Adipocyte (in vitro differentiated cells): ENCODE measurements around the gene PTPRK.

ENCODE experiments used
- DNase-seq: peaks from one replicate; pipeline ENCODE4 v3.0.0-alpha.2; 2015; ENCODE audit warnings: low read depth
- H3K27me3 ChIP-seq: replicated peaks from 2 replicates; pipeline ENCODE4 v1.7.0; 2013; ENCODE audit warnings: mild to moderate bottlenecking, low read length, moderate library complexity; ENCODE audit not compliant: control insufficient read depth, insufficient read depth
- H3K36me3 ChIP-seq: 2 replicates; pipeline ENCODE4 v1.7.0; 2013; ENCODE audit warnings: low read length, mild to moderate bottlenecking, moderate library complexity; ENCODE audit not compliant: control insufficient read depth, insufficient read depth, severe bottlenecking
- H3K4me1 ChIP-seq: 2 replicates; pipeline ENCODE4 v1.7.0; 2013; ENCODE audit warnings: mild to moderate bottlenecking, low read length, moderate library complexity; ENCODE audit not compliant: control insufficient read depth, insufficient read depth
- H3K4me3 ChIP-seq: 2 replicates; pipeline ENCODE4 v1.7.0; 2013; ENCODE audit warnings: mild to moderate bottlenecking, low read length, moderate library complexity
- H3K9ac ChIP-seq: 2 replicates; pipeline ENCODE4 v1.7.0; 2013; ENCODE audit warnings: mild to moderate bottlenecking, low read length, moderate library complexity
- H3K9me3 ChIP-seq: 2 replicates; pipeline ENCODE4 v1.7.0; 2013; ENCODE audit warnings: mild to moderate bottlenecking, low read length, moderate library complexity; ENCODE audit not compliant: control insufficient read depth

PTPRK gene

DNA sequence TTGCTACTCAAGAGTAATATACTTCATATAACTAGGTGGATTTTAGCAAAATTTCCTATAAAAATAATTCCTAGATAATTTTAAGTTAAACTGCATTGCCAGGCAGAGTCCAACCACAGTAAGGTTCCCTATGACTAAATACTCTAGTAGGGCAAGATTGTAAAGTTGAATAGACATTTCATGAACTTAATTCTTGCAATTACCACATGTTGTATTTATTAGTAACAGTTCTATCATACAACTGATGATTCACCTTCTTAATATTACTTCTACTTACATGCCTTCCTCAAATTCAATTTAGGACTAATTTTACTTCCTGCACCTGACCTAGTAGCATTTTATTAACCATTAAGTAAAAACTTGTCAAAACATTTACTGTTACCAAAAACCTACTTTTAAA, 352.8 kb downstream of the PTPRK start:
- no peaks in the 10 kb centered on the region for H3K4me1 ChIP-seq
- H3K4me3 ChIP-seq, result no peak overlapping the region
- DNase-seq, result no peak
- no peak overlapping the region for H3K9ac ChIP-seq
- no peaks in the 10 kb centered on the region for H3K27me3 ChIP-seq
- H3K36me3 ChIP-seq, result no peaks in the 10 kb centered on the region
- no peaks in the 10 kb centered on the region for H3K9me3 ChIP-seq

DNA sequence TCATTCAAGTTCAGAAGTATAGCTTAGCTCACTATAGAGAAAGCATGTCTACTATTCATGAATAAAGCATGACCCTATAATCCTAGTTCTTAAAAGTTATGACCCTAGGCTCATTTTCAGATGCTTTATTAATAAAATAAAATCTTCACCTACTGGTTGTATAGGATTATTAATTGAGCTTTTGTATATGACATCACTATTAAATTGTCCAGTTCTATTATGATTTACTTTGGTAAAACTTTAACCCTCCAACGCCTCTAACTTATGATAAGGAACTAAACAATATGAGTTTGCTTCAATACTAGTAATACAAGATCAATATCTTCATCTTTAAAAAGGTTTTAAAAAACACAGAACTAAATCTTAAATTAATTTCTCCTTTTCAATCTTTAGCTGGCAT, 356.1 kb downstream of the PTPRK start:
- H3K4me3 ChIP-seq, result no peak overlapping the region
- H3K27me3 ChIP-seq, result no peaks in the 10 kb centered on the region
- H3K9me3 ChIP-seq, result no peaks in the 10 kb centered on the region
- H3K4me1 ChIP-seq, result no peaks in the 10 kb centered on the region
- no peak for DNase-seq
- no peaks in the 10 kb centered on the region for H3K36me3 ChIP-seq
- no peak overlapping the region for H3K9ac ChIP-seq

DNA sequence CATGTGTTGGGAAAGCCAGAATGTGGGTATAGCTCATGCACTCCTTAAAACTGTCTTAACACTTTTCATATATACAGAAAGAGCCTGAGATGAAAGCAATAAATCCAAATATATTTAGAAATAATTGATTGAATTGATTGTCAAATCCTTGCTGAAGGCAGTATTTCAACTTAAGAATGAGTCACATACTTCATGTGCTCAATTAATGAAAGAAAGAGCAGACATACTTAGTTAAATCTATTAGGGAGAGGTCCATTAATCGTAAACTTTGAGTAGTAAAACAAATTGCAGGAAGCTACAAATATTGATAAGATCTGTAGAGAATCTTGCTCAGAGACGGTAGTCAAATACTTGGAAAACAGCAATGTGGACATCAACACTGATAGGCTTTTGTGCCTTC, 358.0 kb downstream of the PTPRK start:
- DNase-seq, result no peak
- H3K27me3 ChIP-seq, result no peaks in the 10 kb centered on the region
- no peaks in the 10 kb centered on the region for H3K9me3 ChIP-seq
- H3K4me1 ChIP-seq, result no peaks in the 10 kb centered on the region
- no peak overlapping the region for H3K9ac ChIP-seq
- no peaks in the 10 kb centered on the region for H3K36me3 ChIP-seq
- no peak overlapping the region for H3K4me3 ChIP-seq

DNA sequence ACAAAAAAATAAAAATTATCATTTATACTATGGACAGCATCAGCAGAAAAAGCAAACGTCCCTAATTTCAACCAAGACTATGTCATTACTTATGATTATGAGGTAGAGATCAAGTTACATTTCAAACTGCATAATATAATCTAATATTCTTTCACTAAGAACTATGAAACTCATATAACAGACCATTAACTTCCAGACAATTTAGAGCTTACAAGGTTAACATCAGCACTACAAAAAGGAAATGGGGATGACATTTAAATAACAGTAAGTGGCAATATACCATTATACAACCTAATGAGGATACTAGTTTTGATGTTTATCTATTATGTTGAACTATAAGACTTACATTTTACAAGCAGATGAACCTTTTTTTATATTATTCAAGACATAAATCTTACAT, 358.6 kb downstream of the PTPRK start:
- no peak overlapping the region for H3K4me3 ChIP-seq
- H3K4me1 ChIP-seq, result no peaks in the 10 kb centered on the region
- no peaks in the 10 kb centered on the region for H3K9me3 ChIP-seq
- no peak for DNase-seq
- no peak overlapping the region for H3K9ac ChIP-seq
- H3K27me3 ChIP-seq, result no peaks in the 10 kb centered on the region
- H3K36me3 ChIP-seq, result no peaks in the 10 kb centered on the region

DNA sequence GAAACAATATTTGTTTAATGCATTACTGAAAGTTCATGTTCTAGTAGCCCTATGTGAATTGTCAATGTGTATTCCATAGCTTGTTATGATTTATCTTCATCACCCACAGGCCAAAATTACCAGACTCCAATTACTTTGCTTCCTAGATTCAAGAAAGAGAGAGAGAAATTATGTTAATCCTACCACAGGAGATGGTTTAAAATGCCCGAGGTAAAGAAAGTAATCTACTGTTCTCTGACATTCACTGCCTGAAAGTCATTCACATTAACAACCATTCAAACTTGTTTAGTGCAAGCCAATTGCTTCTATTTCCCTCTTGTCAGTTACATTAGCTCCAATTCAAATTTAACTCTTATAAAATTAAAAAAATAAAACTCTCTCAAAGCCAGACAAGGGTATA, 359.1 kb downstream of the PTPRK start:
- Histone ChIP-seq H3K9me3 (no peaks in the 10 kb centered on the region), H3K9ac (no peak overlapping the region), H3K36me3 (no peaks in the 10 kb centered on the region), H3K4me3 (no peak overlapping the region), H3K27me3 (no peaks in the 10 kb centered on the region), H3K4me1 (no peaks in the 10 kb centered on the region)
- DNase-seq, result no peak

DNA sequence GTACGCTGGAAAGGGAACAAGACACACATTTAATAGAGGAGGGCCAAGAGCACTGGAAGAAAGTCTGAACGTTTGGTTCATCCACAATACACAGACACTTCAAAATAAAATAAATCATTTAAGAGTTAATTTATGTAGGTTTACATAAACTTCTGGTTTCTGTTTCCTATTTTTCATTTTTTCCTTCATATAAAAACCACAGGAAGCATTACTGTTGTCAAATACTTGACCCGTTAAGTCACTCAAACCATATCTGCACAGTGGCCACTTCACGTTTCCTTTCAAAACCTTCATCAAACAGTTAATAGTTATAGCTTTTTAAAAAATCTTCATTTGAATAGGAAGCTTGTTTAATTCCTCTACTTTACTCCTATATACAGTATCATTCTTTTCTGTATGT, 361.9 kb downstream of the PTPRK start:
- Histone ChIP-seq H3K27me3 (no peaks in the 10 kb centered on the region), H3K4me1 (no peaks in the 10 kb centered on the region), H3K4me3 (no peak overlapping the region), H3K9ac (no peak overlapping the region), H3K36me3 (no peaks in the 10 kb centered on the region), H3K9me3 (no peaks in the 10 kb centered on the region)
- DNase-seq, result no peak

DNA sequence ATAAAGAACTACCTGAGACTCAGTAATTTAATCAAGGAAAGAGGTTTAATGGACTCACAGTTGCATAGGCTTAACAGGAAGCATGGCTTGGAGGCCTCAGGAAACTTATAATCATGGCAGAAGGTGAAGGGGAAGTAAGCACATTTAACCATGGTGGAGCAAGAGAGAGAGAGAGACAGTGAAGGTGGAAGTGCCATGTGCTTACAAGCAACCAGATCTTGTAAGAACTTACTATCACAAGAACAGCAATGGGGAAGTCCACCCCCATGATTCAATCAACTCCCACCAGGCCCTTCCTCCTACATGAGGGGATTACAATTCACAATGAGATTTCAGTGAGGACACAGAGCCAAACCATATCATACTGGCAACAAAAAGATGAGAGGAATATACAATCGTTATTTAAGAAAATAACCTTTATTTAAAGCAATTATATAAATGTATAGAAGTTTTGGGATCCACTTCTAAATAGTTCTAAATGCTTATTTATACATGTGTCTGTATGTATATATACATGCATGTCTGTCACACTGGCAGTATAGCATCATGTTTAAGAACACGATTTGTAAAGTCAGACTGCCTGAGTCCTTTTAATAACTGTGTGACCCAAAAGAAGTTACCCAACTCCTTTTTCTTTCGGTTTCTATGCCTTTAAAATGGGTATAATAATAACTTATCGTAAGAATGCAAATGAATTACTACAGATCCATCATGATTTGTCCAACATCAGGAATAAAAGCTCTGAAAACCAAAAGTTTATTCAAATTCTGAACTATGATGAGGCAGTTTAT, 363.9 kb downstream of the PTPRK start:
- Histone ChIP-seq H3K4me1 (no peaks in the 10 kb centered on the region), H3K4me3 (no peak overlapping the region), H3K36me3 (no peaks in the 10 kb centered on the region), H3K9ac (no peak overlapping the region), H3K27me3 (no peaks in the 10 kb centered on the region), H3K9me3 (no peaks in the 10 kb centered on the region)
- no peak for DNase-seq

DNA sequence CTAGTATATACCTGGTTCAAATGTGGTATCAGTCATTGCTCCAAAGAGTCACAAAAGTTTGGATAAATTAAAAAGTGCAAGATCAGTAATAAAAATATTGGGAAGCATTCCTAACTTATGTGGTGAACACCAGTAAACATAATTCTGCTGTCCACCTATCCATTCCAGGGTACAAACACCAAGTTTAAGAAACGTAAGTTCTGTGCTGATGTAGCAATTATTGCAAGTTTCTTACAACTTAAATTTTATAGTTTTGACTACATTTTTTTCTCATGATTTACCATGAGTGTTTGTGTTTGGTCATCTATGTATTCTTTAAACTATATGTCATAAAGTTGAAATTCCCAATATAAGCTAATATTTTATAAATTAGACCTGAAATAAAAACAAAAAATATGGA, 364.6 kb downstream of the PTPRK start:
- no peaks in the 10 kb centered on the region for H3K27me3 ChIP-seq
- no peak for DNase-seq
- no peak overlapping the region for H3K4me3 ChIP-seq

DNA sequence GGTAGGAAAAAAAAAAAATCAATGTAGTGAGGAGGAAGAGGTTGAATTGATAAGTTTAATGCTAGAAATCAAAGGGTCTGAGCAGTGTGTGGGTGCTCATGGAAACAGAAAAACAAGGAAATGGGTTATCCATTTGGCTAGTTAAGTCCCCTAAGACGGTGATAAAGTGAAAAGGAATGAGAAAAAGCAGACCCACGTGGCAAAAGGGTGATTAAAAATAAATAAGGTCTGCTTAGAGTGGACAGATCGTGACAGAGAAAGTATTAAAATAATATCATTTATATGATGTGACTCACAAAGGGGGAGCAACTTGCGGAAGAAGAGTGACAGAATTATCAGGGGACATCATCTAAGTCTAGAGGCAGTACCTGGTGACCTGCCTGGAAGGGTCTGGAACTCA, 367.8 kb downstream of the PTPRK start:
- no peak for DNase-seq
- no peak overlapping the region for H3K4me3 ChIP-seq
- no peaks in the 10 kb centered on the region for H3K9me3 ChIP-seq
- no peaks in the 10 kb centered on the region for H3K36me3 ChIP-seq
- H3K4me1 ChIP-seq, result peaks cover 14% of the 10 kb centered on the region
- no peaks in the 10 kb centered on the region for H3K27me3 ChIP-seq
- no peak overlapping the region for H3K9ac ChIP-seq

More for the DNA sequence above, 364.6 kb downstream of the PTPRK start:
- Histone ChIP-seq H3K9me3 (no peaks in the 10 kb centered on the region), H3K36me3 (no peaks in the 10 kb centered on the region), H3K4me1 (no peaks in the 10 kb centered on the region), H3K9ac (no peak overlapping the region)

DNA sequence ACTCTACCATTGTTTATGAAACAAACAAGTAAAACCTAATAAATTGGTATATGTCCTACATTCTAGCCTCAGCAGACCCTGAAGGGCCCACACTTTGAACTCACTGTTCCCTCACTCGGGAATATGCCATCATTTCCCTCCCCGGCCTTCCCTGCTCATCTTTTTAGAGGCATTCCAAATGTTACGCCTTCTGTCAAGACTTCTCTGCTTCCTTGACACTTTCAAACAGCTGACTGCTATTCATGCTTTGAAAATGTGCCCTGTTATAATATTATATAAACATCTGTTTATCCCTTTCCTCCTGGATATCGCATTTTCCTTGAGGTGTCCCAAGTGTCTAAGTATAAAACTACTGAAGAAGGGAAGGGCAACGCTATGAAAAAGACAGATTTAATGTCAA, 370.0 kb downstream of the PTPRK start:
- Histone ChIP-seq H3K4me3 (no peak overlapping the region), H3K4me1 (peaks cover 14% of the 10 kb centered on the region), H3K27me3 (no peaks in the 10 kb centered on the region), H3K36me3 (no peaks in the 10 kb centered on the region), H3K9ac (no peak overlapping the region), H3K9me3 (no peaks in the 10 kb centered on the region)
- DNase-seq, result no peak

DNA sequence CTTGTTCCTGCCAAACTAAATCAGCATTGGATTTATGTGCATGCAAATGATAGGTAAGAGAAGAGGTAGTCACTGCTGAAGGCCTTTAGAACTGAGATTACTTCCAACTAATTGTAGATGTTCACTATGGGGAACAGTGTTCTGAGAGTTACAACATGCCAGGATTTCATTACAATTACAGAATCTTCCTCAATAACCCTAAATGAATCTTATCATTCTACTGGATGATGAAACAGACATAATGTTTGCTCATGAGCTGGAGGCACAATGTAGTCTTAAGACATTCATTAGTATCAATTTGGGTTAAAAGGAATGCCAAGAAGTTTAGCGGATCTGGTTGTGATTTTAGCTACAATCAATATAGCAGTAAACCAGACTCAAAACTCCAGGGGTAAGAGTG, 370.6 kb downstream of the PTPRK start:
- H3K27me3 ChIP-seq, result no peaks in the 10 kb centered on the region
- no peak overlapping the region for H3K4me3 ChIP-seq
- no peak overlapping the region for H3K9ac ChIP-seq
- no peaks in the 10 kb centered on the region for H3K9me3 ChIP-seq
- peak; percentile 10 for DNase-seq
- no peaks in the 10 kb centered on the region for H3K36me3 ChIP-seq
- H3K4me1 ChIP-seq, result peaks cover 14% of the 10 kb centered on the region

DNA sequence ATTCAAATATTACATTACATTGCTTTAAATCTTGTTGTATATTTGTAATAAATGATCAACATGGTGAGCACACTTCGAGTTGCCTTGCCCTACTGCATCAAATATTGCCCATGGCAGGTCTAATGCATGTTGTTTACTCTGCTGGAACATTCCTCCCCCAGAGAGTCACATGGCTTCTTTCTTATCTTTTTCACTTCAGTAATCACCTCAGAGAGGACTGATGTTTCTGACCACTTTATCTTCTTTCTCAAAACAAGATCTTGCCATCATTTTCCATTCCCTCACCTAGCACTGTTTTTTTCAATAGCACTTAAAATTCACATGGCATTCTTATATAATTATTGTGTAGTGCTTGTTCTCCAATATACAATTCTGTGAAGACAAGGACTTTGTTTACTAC, 376.1 kb downstream of the PTPRK start:
- no peak for DNase-seq
- H3K27me3 ChIP-seq, result no peaks in the 10 kb centered on the region
- H3K4me3 ChIP-seq, result no peak overlapping the region
- H3K4me1 ChIP-seq, result peaks cover 6% of the 10 kb centered on the region
- H3K9ac ChIP-seq, result no peak overlapping the region
- H3K36me3 ChIP-seq, result no peaks in the 10 kb centered on the region
- H3K9me3 ChIP-seq, result no peaks in the 10 kb centered on the region
